Cardiac muscle cell (in vitro differentiated cells and primary cell): ENCODE measurements around the gene ORAI3. TPM values are rescaled to one million over a fixed set of nuclear protein-coding genes. Genes with fewer than 3 reads are reported as not detected.
A peak's percentile ranks its signal among the peaks of the same experiment; 100 is the strongest.

Experiments used
- DNase-seq, 2 donors: peaks; one replicate each; pipeline versions ENCODE4 v3.0.0 to v3.0.0-alpha.2; 2010 to 2017; ENCODE audit warnings: low read depth in 1 of 2, low spot score in 1 of 2
- H3K27ac ChIP-seq: fragments of 200-600 bp; sonication (generic); 2 replicates; pipeline ENCODE4 v1.5.1; 2016
- H3K27me3 ChIP-seq: fragments of 200-600 bp; sonication (generic); 2 replicates; pipeline ENCODE4 v1.6.0; 2016; ENCODE audit warnings: control low read depth
- H3K36me3 ChIP-seq: fragments of 200-600 bp; sonication (generic); 2 replicates; pipeline ENCODE4 v1.5.1; 2016; ENCODE audit warnings: control low read depth
- H3K4me1 ChIP-seq: fragments of 200-600 bp; sonication (generic); 2 replicates; pipeline ENCODE4 v1.8.1; 2017; ENCODE audit warnings: low read depth, mild to moderate bottlenecking, mixed run types
- H3K4me3 ChIP-seq: fragments of 200-600 bp; sonication (generic); 2 replicates; pipeline ENCODE4 v1.5.1; 2016; ENCODE audit warnings: mild to moderate bottlenecking
- H3K9me3 ChIP-seq: fragments of 200-600 bp; sonication (generic); 2 replicates; pipeline ENCODE4 v1.5.1; 2017; ENCODE audit warnings: low read depth, mild to moderate bottlenecking, control low read depth
- polyA plus RNA-seq: library from polyadenylated mRNA; unstranded; fragments of >200 nt; fragmentation: Nextera tagmentation; extraction: Ambion mirVana; gene quantifications from 2 replicates; pipeline ENCODE4 v1.2.1, GENCODE V29; 2016
- total RNA-seq: library from RNA; depleted of rRNA; stranded (reverse); fragments of >200 nt; gene quantifications from 2 replicates; pipeline ENCODE4 v1.2.3, GENCODE V29; 2016
- TF ChIP-seq, protein P1 (sequence below): IDR thresholded peaks from 2 replicates; pipeline ENCODE4 v1.5.1; 2012; ENCODE audit warnings: low read depth, mild to moderate bottlenecking, low read length

The ORAI3 gene
- total and polyA plus RNA-seq, 2 experiments from 2014 or later, result 88.5 to 101 TPM

DNA sequence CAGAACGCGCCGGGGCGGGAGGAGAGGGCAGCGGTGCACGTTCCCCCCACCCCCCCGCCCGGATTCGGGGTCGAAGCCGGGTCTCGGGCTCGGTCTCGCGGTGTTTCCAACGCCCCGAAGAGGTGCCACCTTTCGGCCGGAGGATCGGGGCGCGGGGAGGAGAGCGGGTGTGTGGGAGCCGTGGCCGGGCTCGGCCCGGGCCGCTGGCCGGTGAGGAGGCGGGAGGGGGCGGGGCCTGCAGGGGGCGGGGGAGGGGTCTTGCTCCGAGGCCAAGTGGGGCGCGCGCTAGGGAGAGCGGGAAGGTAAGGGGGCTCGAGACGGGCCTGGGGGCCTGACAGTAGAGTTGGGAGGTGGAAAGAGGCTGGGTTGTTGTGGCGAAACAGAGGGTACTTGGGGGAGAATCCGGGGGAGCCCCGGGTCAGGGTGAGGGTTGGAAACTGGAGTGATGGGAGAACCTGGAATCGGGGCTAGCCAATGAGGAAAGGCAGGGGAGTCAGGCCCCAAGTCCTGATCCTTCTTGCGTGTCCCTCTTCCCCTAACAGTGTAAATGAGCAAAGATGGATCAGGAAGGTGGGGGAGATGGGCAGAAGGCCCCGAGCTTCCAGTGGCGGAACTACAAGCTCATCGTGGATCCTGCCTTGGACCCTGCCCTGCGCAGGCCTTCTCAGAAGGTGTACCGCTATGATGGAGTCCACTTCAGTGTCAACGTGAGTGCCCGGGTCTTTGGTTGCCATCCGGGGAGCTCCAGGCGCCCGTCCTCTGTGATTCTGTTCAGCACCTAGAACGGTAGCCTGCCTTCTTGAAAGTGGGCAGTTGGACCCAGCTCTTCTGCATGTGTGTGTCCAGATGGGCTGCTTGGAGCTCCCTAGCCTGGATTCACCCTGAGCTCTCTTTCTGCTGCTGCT is 9.6 kb downstream of the ORAI3 start:
- H3K36me3 ChIP-seq, result peaks cover 30% of the 10 kb centered on the region
- peaks cover 3% of the 10 kb centered on the region for H3K4me1 ChIP-seq
- TF ChIP-seq, protein P1, sequence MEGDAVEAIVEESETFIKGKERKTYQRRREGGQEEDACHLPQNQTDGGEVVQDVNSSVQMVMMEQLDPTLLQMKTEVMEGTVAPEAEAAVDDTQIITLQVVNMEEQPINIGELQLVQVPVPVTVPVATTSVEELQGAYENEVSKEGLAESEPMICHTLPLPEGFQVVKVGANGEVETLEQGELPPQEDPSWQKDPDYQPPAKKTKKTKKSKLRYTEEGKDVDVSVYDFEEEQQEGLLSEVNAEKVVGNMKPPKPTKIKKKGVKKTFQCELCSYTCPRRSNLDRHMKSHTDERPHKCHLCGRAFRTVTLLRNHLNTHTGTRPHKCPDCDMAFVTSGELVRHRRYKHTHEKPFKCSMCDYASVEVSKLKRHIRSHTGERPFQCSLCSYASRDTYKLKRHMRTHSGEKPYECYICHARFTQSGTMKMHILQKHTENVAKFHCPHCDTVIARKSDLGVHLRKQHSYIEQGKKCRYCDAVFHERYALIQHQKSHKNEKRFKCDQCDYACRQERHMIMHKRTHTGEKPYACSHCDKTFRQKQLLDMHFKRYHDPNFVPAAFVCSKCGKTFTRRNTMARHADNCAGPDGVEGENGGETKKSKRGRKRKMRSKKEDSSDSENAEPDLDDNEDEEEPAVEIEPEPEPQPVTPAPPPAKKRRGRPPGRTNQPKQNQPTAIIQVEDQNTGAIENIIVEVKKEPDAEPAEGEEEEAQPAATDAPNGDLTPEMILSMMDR, result no peak
- H3K9me3 ChIP-seq, result no peaks in the 10 kb centered on the region
- peak; percentile 57 to 82 for DNase-seq
- H3K27ac ChIP-seq, result peak overlapping the region; percentile 100
- H3K27me3 ChIP-seq, result no peaks in the 10 kb centered on the region
- peak overlapping the region; percentile 68 for H3K4me3 ChIP-seq

GRCh38 chr16:30961384-30961783 is 12.5 kb downstream of the ORAI3 start:
- H3K27ac ChIP-seq, result no peak overlapping the region
- peaks cover 47% of the 10 kb centered on the region for H3K36me3 ChIP-seq
- no peaks in the 10 kb centered on the region for H3K27me3 ChIP-seq
- H3K4me3 ChIP-seq, result no peak overlapping the region
- no peak for DNase-seq
- no peaks in the 10 kb centered on the region for H3K9me3 ChIP-seq
- H3K4me1 ChIP-seq, result peaks cover 3% of the 10 kb centered on the region
- TF ChIP-seq, protein P1, result no peak

- no peak overlapping the region for H3K4me3 ChIP-seq
- TF ChIP-seq, protein P1, result no peak
- no peak overlapping the region for H3K27ac ChIP-seq
- H3K4me1 ChIP-seq, result no peaks in the 10 kb centered on the region
- no peaks in the 10 kb centered on the region for H3K27me3 ChIP-seq
- peaks cover 57% of the 10 kb centered on the region for H3K36me3 ChIP-seq
- H3K9me3 ChIP-seq, result no peaks in the 10 kb centered on the region
- DNase-seq, result no peak
Observed at GRCh38 chr16:30963925-30964511, 15.2 kb downstream of the ORAI3 start.

GRCh38 chr16:30964574-30965226 is 15.8 kb downstream of the ORAI3 start:
- Histone ChIP-seq H3K36me3 (peaks cover 64% of the 10 kb centered on the region), H3K4me3 (no peak overlapping the region), H3K27me3 (no peaks in the 10 kb centered on the region), H3K4me1 (no peaks in the 10 kb centered on the region), H3K27ac (no peak overlapping the region), H3K9me3 (no peaks in the 10 kb centered on the region)
- DNase-seq, result no peak
- TF ChIP-seq, protein P1, result no peak

- TF ChIP-seq, protein P1, result no peak
- Histone ChIP-seq H3K36me3 (peaks cover 58% of the 10 kb centered on the region), H3K4me3 (no peak overlapping the region), H3K27ac (no peak overlapping the region), H3K27me3 (no peaks in the 10 kb centered on the region), H3K4me1 (no peaks in the 10 kb centered on the region), H3K9me3 (no peaks in the 10 kb centered on the region)
- no peak for DNase-seq
Observed at GRCh38 chr16:30965436-30965835, 16.6 kb downstream of the ORAI3 start.
